GM19351 (cell line): ENCODE results near the gene BCL6.

Experiments used
- ATAC-seq: cut with Tn5 transposase; IDR thresholded peaks from one replicate; pipeline ENCODE4 v1.9.1; 2021; ENCODE audit warnings: mild to moderate bottlenecking, moderate library complexity; ENCODE audit not compliant: unreplicated experiment

BCL6 gene

GRCh38 chr3:187719628-187720336, 25.5 kb downstream of the BCL6 start:
- ATAC-seq: no peak

GRCh38 chr3:187718802-187719201, 26.5 kb downstream of the BCL6 start:
- ATAC-seq: no peak

- no peak for ATAC-seq
Observed at GRCh38 chr3:187717572-187717971, 27.7 kb downstream of the BCL6 start.

- peak; percentile 92 for ATAC-seq
Observed at GRCh38 chr3:187714404-187714979, 30.8 kb downstream of the BCL6 start.

GRCh38 chr3:187713504-187713903, 31.8 kb downstream of the BCL6 start:
- ATAC-seq: no peak

- ATAC-seq: no peak
Observed at GRCh38 chr3:187709155-187709554, 36.1 kb downstream of the BCL6 start.

- ATAC-seq: no peak
Observed at GRCh38 chr3:187708696-187709095, 36.6 kb downstream of the BCL6 start.

GRCh38 chr3:187706971-187707370, 38.3 kb downstream of the BCL6 start:
- no peak for ATAC-seq

- ATAC-seq: no peak
Observed at GRCh38 chr3:187705164-187705563, 40.1 kb downstream of the BCL6 start.

- no peak for ATAC-seq
Observed at GRCh38 chr3:187702507-187703033, 42.7 kb downstream of the BCL6 start, which contains the start of gene RTP2. Gene RTP2 (minus strand): TSS chr3:187702557. CDS start chr3:187702128, 429 bp downstream.

- no peak for ATAC-seq
Observed at GRCh38 chr3:187700249-187700648, 45.0 kb downstream of the BCL6 start.

- ATAC-seq: no peak
Observed at GRCh38 chr3:187698499-187699399, 46.5 kb downstream of the BCL6 start.

- ATAC-seq: no peak
Observed at GRCh38 chr3:187696021-187696420, 49.2 kb downstream of the BCL6 start.

- no peak for ATAC-seq
Observed at GRCh38 chr3:187695449-187695848, 49.8 kb downstream of the BCL6 start.

- no peak for ATAC-seq
Observed at GRCh38 chr3:187694801-187695200, 50.5 kb downstream of the BCL6 start.

GRCh38 chr3:187693431-187693830, 51.8 kb downstream of the BCL6 start:
- no peak for ATAC-seq

GRCh38 chr3:187689984-187690383, 55.3 kb downstream of the BCL6 start:
- ATAC-seq: no peak

GRCh38 chr3:187686621-187687273, 58.5 kb downstream of the BCL6 start:
- ATAC-seq: no peak

GRCh38 chr3:187685948-187686347, 59.3 kb downstream of the BCL6 start:
- ATAC-seq: no peak

- no peak for ATAC-seq
Observed at GRCh38 chr3:187684880-187685279, 60.4 kb downstream of the BCL6 start.

GRCh38 chr3:187684444-187684843, 60.8 kb downstream of the BCL6 start:
- ATAC-seq: no peak
